Ovary (tissue), 3 donors: Measurements from ENCODE around the gene ST3GAL5.

Experiments
- EP300 ChIP-seq: sonication (generic); formaldehyde crosslinking; IDR thresholded peaks from one replicate; pipeline ENCODE4 v1.6.1; 2017; ENCODE audit warnings: antibody characterized with exemption
- POLR2A ChIP-seq: fragments of 450-650 bp; IDR thresholded peaks from one replicate; pipeline ENCODE4 v1.6.1; 2017; ENCODE audit warnings: antibody characterized with exemption, mild to moderate bottlenecking, moderate library complexity
- TF ChIP-seq, protein P1 (sequence below), 3 donors: fragments of 450-650 bp in 2 of 3; fragments of 200-600 bp in 1 of 3; IDR thresholded peaks; one replicate each; pipeline versions ENCODE4 v1.5.1 to v1.8.0; 2016 to 2022; ENCODE audit warnings: antibody characterized with exemption in 3 of 3, mild to moderate bottlenecking in 1 of 3
- donor health status: DM: no; HTN: no; CAD: no.

DNA sequence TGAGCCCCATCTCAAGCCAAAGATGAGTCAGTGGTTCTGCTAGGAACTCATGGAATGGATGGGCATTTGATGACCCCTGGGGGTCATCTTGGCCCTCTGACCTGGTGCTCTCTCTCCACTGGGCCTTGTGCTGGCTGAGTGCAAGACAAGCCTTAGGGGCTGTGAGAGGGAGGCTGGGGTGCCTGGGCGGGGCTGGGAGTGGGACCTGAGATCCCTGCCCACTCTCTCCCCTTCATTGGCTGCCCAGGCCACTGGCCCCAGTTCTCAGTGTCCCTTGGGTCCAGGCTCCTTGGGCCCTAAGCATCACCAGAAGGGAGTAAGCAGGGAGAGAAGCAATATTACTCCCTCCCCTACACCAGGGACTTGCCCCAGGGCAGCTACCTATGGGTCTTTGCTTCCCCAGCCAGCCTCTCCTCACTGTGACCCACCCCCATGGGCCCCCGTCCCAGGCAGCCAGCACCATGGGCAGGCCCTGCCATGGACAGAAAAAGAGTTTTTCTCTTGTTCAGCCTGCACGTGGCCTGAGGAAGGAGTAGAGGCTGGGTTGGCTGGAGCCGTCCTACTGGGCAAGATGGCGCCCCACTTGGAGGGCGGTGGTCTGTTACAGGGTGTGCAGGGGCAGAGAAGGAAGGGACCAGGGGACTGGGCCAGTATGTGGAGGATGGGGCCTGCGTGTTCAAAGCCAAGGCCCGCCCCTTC, 101.4 kb downstream of the ST3GAL5 start:
- no peak for TF ChIP-seq POLR2A
- TF ChIP-seq, protein P1, sequence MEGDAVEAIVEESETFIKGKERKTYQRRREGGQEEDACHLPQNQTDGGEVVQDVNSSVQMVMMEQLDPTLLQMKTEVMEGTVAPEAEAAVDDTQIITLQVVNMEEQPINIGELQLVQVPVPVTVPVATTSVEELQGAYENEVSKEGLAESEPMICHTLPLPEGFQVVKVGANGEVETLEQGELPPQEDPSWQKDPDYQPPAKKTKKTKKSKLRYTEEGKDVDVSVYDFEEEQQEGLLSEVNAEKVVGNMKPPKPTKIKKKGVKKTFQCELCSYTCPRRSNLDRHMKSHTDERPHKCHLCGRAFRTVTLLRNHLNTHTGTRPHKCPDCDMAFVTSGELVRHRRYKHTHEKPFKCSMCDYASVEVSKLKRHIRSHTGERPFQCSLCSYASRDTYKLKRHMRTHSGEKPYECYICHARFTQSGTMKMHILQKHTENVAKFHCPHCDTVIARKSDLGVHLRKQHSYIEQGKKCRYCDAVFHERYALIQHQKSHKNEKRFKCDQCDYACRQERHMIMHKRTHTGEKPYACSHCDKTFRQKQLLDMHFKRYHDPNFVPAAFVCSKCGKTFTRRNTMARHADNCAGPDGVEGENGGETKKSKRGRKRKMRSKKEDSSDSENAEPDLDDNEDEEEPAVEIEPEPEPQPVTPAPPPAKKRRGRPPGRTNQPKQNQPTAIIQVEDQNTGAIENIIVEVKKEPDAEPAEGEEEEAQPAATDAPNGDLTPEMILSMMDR (IDR thresholded peaks at IDR 0.05), result no peak
- no peak for TF ChIP-seq EP300
